GM18507 (cell line): ENCODE measurements around the gene ALPI.
"Not testable (repeated sequence)": the region's sequence is repeated elsewhere in the genome, so short reads cannot be mapped to it uniquely, and the experiment has no call there.

Experiments
- DNase-seq: peaks from one replicate; pipeline ENCODE4 v3.0.0; 2011; ENCODE audit warnings: low read depth; ENCODE audit not compliant: insufficient read length; ENCODE audit errors: extremely low spot score
- FAIRE-seq: peaks from 2 replicates; lab custom pipeline; 2011; peaks lifted over from hg19 to GRCh38; lab: Jason Lieb, UNC

Gene ALPI

DNA sequence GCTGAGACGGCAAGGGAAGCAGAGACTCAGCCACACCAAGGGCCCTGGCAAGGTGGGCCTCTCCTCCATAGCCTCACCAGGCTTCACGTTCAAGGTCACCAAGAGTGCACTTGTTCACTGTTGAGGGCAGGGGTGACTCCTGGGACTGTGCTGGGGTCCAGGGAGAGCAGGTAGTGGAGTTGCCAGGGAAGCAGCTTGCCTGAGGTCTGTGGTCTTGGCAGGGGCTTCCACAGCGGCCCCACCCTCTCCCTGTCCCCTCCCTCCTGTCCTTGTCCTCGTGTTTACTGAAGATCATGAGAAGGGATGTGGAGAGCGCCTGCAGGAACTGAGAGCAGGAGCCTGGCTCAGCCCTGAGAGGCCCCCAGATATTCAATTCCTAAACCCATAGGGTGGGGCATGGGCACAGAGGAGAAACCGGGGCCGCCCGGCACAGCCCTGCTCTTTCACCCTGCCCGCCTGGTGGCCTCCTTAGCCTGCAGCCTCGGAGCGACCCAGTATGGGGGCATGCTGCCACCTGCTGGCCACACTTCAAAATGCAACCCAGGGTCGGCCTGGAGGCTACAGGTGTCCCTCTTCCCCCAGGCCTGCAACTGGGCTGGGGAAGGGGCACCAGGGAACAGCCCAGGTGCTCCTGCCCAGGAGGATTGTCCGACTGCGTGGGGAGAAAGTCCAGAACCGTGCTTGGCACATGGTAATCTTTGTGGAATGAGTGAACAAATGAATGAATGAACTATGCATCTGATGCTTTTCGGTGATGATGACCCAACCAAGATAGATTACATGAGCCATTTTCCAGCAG, 15.5 kb upstream of the ALPI start:
- FAIRE-seq (peak; percentile 82), DNase-seq (peak; percentile 54)

DNA sequence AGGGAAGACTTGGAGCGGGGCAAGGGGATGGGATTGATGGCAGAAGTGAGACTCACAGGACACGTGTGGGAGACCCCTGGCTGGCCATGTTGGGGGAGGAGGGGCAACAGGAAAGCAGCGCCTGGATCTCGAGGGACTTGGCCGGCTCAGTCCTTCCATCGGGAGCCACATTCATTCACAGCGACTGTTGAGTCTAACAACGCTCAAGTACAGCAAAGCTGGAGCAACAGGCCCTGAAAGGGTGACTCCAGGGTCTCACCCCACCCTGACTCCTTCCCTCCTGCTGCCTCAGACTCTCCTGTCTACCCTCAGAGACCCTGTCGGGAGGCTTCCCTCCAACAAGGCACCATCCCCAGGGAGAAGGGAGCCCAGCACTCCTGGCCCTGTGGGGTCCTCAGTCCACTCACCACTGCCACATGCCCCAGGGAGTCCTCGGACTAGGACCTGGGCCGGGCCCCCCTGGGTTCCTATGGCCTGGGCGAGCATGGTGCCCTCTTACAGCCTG, 14.8 kb upstream of the ALPI start:
- DNase-seq (no peak), FAIRE-seq (no peak)

DNA sequence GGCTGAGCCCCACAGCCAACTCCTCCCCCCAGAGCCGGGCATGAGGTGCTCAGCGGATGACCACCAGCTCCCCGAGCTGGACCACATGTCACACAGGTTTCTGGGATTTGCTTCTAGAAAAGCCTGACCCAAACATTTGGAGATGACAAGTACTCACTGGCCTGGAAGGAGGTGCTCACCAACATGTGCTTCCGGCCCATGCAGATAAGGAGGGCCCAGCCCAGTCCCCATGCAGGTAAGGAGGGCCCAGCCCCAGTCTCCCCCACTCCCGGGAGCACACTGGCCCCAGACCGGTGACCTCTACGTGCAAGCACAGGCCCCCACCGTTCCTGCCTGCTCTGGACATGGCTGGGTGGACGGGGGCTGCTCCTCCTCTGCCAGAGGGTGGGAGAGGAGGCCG, 14.0 kb upstream of the ALPI start:
- FAIRE-seq, DNase-seq: not testable (repeated sequence)

DNA sequence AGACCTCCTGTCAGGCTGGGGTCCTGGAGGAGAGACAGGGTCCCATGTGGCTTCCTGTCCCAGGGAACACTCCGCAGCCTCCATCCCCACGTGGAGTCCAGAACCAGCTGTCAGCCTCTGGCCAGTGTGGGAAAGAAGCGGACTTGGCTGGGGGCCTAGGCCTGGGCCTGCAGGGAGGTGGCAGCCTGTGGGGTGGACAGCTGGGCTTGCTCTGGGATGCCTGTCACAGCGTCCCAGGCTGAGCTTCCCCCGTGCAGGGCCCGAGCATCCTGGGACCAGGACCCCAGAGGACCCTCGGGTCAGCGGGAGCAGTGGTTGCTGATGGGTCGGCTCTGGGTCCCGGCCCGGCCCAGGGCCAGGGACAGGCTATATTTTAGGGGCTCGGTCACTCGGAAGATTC, 13.5 kb upstream of the ALPI start:
- FAIRE-seq, DNase-seq: not testable (repeated sequence)

DNA sequence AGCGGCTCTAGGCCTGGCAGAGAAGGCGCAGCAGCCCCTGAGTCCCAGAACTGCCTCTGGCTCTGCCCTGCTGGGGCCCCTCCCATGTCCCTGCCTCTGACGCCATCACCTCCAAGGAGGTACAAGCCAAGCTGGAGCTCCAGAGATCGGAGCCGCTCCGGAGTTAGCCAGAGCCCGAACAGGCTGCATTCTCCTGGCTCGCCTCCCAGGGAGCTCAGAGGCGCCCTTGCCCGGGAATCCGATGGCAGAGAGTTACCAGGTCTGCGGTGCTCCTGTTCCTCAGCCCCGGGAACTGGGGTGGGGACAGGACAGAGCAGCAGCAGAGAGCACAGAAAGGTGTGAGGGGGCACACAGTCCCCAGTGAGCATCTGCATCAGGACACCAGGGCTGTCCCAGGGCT, 12.9 kb upstream of the ALPI start:
- not testable (repeated sequence) for DNase-seq, FAIRE-seq

DNA sequence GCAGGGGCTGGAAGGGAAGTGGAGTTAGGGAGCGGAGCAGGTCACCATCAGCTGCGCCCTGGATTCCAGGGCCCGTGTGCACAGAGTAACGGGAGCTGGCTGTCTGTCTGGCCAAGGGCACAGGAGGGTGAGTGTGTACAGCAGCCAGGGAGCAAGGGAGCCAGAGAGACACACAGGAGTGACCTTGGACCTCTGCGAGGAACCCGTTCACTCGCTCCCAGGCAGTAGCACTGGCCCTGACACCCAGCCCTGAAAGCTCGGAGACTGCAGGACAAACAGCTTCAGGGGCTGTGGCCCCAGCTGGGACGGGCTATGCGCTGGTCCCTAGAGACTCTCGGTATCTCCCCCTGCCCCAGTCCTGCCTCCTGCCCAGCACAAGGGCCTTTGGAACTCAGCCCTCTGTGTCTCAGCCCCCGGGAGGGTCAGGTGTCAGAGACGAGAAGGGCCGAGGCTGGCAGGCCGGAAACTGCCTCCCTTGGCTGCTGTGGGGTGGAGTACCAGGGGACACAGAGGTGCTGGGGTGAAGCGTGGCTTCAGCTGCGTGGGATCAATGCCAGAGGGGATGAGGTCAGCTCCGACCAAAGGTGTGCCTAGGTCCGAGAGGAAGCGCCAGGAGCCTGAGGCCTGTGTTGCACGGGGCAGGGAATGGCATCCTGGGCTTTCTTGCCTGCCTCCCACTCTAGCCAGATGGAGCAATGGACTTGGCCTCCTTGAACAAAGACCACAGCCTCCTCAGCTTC, 12.1 kb upstream of the ALPI start:
- FAIRE-seq, DNase-seq: not testable (repeated sequence)

DNA sequence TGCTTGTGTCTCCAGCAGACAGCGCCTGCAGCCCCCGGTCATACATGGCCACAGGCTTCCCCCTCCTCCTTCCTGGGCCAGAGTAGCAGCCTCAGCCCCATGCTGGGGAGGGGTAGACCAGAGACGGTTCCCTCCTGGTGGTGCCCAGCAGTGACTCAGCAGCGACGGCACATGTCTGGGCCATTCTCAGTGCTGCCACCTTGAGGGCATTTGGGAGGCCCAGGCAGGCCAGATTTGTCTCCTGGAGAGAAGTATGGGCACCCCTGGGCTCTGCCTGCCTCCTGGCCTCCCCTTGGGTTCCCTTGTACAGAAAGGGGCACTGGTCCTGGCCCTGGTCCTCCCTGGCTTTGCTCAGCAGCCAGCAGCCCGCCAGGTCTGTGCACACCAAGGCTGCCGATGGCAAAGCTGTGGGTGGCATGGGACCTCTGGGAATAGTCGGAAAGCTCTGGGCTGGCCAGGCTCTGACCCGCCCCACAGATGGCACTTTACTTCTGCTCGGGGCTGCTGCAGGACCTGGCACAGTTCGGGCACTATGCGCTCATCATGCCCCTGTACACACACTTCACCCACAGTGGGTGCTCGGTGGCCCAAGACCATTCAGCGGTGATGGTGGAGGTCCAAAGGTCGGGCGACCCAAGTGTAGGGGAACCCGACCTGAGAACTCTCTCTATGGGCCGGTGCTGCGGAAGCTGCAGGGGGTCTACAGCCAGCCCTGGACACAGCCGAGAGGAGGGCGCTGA, 11.4 kb upstream of the ALPI start:
- DNase-seq (peak; percentile 30), FAIRE-seq (peak; percentile 60)

DNA sequence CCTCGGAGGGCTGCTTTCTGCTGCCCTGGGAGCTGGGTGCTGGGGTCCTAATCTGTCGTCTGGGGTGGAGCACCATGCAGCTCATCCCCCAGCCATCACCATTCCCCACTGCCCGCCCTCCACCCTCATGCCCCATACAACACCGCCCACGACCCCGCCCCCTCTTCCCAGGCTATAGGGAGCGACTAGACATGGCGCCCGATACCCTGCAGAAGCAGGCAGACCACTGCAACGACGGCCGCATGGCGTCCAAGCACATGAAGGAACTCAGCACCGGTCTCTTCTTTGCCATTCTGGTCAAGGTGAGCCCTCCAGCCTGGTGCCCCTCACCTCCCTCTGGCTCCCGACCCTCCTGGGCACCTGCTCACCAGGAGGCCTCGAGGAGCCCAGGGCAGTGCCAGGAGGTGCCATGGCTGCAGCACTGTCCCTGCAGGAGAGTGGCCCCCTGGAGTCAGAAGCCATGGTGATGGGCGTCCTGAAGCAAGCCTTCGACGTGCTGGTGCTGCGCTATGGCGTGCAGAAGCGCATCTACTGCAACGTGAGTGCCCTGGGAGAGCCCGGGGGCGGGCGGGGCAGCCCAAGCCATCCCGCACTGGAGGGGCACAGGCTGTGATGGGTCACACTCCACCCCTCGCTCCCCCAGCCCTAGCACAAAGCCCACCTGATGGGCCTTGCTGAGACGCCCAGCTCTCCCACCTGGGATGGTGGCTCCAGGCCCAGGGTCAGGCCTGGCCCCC, 10.6 kb upstream of the ALPI start:
- not testable (repeated sequence) for FAIRE-seq, DNase-seq

DNA sequence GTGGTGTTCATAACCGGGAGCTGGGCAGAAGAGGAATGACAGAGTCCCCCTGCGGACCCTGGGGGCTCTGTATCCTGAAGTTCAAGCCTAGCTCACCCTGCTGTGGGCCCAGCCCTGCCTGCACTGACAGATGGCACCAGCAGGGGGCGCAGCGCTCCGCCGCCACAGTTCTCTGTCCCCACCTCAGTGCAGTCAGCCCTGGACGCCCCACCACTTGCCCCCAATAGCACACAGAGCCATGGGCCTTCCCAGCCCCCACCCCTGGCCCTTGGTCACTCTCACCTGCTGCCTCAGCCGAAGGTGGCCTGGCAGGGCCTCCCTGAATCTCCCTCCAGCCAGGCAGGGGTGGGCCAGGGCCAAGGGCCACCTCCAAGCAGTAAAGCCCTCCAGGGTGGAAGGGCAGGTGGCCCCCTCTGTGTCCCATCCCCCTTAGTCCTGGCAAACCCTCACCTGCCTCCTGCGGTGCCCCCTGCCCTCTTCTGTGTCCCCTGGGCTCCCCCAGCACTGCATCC, 9.6 kb upstream of the ALPI start:
- not testable (repeated sequence) for DNase-seq
- FAIRE-seq = peak; percentile 52

DNA sequence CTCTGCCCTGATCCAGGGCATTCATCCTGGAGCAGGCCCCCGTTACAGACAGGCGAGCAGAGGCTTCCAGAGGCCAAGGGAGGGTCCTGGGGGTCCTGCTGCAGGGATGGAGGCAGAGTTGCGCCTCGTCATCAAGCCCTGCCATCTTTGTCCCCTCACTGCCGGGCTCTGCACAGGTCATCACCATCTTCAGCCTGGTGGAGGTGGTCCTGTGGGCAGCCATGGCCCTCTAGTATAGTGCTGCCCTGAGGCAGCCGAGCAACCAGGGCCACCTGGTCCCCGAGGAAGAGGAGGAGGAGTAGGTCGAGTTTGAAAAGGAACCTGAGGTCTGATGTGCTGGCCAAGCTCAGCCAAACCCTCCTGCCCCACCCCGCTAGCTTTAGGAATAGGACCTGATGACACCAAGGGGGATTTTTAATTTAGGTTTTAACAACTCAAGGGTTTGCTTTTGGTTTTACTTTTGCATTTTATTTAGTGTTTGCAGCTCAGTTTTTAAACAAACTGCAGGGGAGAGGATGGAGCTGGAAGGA, 8.8 kb upstream of the ALPI start:
- DNase-seq (no peak), FAIRE-seq (no peak)

DNA sequence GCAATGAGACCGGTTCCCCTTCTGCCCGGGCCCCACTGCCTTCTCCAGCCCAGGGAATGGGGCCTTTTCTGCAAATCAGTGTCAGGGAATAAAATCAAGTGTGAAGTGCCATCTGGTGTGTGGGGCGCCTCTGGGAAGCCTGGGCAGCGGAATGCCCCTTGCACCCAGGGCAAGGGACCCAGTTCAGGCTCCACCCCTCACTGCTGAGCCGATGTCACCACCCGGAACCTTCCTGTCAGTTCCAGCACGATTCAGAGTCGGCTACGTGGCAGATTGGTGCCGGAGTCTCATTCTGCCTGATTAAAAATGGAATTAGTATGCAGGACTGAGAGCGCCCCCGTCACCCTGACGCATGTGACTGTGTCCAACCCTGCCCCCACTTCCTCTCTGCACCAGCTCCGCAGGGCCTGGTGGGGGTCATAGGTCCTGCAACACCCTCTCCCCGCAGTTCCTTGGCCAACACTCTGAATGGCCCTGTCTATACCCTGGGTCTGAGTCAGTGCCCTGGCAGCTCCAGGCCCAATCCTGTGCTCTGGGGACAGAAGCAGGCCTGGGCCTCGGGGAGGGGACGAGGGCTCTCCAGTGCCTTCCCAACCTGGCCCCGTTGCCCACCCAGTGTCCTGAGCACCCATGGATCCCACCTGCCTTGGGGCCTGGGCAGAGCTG, 8.2 kb upstream of the ALPI start:
- DNase-seq = no peak
- FAIRE-seq = no peak

DNA sequence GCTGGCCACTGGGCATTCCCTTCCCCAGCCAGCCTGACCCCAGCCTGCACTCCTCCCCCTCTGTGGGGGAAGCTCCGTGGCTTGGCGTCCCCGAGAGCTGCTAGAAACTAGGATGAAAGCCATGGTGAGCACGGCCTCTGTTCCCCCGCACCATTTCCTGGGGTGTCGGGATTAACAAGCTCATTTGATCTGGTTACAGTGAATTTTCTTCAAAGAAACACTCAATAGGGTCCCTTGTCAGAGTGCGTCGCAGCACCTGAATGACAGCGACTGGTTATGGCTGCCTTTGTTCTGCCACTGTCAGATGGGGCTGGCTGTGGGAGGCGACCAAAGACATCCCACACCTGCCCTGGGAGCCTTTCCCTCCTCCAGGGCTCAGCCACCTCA, 7.7 kb upstream of the ALPI start:
- DNase-seq (no peak), FAIRE-seq (no peak)

DNA sequence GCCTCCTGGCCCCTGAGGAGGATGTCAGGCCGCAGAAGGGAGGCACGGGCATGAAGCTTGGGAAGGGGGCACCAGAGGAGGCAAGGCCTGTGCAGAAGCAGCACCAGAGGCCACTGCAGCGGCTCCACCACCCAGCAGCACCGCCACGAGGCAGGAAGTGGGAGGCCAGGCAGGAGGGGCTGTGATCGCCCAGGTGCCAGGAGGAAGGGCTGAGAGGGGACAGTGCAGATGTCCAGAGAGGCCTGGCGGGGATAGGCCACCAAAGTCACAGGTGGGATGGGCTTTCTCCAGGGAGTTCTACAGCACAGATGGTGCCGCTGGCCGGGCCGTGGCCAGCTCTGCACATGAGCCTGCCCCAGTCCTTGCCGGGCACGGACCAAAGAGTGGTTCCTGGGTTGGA, 6.0 kb upstream of the ALPI start:
- DNase-seq (no peak), FAIRE-seq (no peak)

DNA sequence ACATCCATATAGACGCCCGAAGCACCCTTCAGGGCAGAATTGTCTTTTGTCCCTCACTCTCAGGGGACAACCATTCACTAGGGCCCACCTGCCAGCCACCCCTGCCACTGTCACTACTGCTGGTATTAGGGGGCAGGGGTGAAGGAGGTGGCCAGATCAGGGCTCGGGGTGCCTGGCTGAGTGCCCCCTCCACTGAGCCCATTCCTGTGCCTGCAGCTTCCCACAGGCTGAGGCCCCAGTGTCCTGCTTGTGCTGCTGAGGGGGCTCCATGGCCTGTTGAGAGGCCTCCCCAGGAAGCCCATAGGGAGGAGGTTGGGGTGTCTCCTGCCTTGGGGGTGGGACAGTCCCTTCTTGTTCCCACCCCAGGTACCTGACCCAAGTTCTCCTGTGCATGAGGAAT, 4.3 kb upstream of the ALPI start:
- not testable (repeated sequence) for FAIRE-seq, DNase-seq

DNA sequence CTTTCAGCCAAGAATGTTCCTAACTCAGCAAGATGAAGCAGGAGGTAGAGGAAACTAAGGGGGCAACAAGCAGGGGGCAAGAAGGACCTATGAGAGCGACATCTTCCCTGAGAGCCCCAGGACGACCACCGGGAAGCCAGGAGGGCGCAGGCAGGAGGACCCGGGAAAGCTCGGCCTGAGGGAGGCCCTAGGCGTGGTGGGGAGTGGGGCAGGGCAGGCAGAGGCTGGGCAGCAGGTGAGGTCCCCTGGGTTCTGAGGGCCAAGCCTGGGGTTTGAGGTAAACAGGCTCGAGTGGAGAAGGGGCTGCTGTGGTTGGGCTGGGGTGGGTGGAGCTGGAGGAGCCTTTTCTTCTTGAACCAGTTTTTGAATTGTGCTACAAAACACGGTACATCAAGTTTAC, 1.3 kb upstream of the ALPI start:
- DNase-seq = no peak
- FAIRE-seq = no peak

DNA sequence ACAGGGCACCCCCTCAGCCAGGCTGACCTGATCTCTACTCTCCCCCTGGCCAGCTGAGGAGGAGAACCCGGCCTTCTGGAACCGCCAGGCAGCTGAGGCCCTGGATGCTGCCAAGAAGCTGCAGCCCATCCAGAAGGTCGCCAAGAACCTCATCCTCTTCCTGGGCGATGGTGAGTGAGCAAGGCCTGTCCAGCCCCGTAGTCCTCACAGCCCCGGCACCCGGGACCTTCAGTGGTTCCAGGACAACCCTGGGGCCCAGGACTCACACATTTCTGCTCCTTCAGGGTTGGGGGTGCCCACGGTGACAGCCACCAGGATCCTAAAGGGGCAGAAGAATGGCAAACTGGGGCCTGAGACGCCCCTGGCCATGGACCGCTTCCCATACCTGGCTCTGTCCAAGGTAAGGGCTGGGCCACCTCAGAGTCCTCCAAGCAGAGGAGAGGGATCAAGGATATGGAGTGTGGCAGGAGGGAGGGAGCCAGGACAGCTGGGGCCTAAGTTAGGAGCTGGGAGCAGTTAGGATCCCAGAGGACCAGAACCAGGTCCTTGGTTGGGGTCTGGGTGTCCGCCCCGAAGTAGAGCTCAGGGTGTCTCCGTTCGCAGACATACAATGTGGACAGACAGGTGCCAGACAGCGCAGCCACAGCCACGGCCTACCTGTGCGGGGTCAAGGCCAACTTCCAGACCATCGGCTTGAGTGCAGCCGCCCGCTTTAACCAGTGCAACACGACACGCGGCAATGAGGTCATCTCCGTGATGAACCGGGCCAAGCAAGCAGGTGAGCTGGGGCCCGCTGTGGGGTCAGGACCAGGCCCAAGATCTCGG, 555 bp downstream of the ALPI start:
- FAIRE-seq (no peak), DNase-seq (no peak)

DNA sequence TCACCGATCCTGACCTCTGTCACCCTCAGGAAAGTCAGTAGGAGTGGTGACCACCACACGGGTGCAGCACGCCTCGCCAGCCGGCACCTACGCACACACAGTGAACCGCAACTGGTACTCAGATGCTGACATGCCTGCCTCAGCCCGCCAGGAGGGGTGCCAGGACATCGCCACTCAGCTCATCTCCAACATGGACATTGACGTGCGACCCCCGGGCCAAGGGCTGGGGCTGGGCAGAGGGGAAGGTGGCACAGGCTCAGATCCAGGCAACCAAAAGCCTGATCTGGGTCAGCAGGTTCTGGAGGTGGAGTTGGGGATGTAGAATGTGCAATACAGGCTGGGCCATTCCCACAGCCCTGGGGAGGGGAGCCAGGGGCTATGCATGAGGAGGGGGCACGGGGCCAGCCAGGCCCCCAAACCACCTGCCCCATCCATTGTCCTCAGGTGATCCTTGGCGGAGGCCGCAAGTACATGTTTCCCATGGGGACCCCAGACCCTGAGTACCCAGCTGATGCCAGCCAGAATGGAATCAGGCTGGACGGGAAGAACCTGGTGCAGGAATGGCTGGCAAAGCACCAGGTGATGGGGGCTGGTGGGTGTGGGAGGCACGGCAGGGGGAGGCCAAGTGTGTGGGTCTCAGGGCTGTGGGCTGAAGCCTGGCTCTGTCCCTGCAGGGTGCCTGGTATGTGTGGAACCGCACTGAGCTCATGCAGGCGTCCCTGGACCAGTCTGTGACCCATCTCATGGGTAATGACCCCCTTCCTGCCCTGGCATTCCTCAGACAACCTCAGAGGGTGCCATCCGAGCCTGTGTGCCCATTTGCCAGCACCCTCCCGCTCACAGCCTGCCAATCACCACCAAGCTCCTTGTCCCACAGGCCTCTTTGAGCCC, 1.4 kb downstream of the ALPI start:
- DNase-seq (no peak), FAIRE-seq (no peak)
